Omental fat pad (tissue), 4 donors: Measurements from ENCODE around the gene DNAI2. TPM values are rescaled to one million over a fixed set of nuclear protein-coding genes. Genes with fewer than 3 reads are reported as not detected.

Experiments
- ATAC-seq: fragments of 150-250 bp; one replicate; pipeline ENCODE4 v1.9.1; 2016; ENCODE audit warnings: mild to moderate bottlenecking, moderate library complexity; ENCODE audit not compliant: low FRiP score
- DNase-seq: peaks from one replicate; pipeline ENCODE4 v3.0.0-alpha.2; 2019; ENCODE audit warnings: low spot score
- CTCF ChIP-seq, 3 donors: fragments of 450-650 bp; IDR thresholded peaks; one replicate each; pipeline ENCODE4 v1.5.1; 2016 to 2017; ENCODE audit warnings: antibody characterized with exemption in 3 of 3, mild to moderate bottlenecking in 3 of 3, moderate library complexity in 2 of 3
- total RNA-seq, 4 donors: library from RNA; depleted of rRNA; stranded (reverse); fragments of >200 nt; gene quantifications; one replicate each; pipeline ENCODE4 v1.1.0, GENCODE V29; 2016

Gene DNAI2
- total RNA-seq, 4 donors from 2014 or later: not detected

- TF ChIP-seq CTCF (IDR thresholded peaks at IDR 0.05): no peak
- DNase-seq: no peak
- no peak for ATAC-seq
Observed at GRCh38 chr17:74329378-74329777, 55.3 kb downstream of the DNAI2 start.

DNA sequence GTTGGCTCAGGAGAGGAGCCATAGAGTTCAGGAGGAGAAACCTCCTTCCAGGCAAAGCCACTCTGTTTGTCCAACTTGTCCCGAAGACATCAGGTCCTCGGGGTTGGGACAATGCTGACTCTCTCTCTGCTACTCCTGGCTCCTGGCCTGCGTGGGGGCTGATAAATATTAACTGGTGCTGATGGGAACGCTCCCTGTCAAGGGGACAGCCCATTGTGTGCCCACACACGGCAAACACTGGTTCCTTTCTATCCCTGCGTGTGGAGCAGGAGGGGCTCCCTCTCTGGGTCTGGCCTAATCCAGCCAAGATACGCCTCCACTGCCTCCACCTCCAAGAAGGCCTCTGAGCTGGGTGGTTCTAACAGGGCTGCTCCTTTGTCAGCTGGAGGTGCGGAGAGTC, 56.4 kb downstream of the DNAI2 start:
- DNase-seq (no peak), ATAC-seq (no peak)
- TF ChIP-seq CTCF (IDR thresholded peaks at IDR 0.05): no peak

DNA sequence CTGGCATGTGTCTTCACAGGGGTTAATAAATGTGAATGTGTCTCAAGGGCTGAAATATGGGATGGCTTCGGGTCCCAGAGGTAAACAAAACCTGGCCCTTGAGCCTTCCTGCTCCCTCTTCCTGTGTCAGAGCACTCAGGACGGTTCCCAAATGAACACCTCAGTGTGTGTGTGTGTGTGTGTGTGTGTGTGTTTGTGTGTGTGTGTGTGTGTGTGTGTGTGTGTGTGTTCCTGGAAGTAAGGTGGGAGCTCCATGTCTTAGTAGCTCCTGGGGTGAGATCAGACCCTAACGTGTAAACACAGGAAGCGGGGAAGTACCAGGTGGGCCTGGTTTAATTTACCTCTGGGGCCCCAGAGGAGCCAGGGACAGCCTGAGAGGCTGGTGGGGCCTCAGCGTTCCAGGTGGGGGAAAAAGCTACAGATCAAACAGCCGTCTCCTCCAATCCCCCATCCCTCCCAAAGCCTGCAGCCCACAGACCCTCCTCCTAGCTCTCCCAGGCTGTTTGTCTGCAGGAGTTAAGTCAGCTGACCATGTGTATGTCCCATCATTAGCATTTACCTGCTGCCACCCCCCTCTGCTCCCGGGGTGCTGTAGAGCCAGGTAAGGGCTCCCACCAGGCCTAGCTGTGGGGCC, 58.1 kb downstream of the DNAI2 start:
- ATAC-seq (no peak), DNase-seq (no peak)
- TF ChIP-seq CTCF (IDR thresholded peaks at IDR 0.05): no peak

DNA sequence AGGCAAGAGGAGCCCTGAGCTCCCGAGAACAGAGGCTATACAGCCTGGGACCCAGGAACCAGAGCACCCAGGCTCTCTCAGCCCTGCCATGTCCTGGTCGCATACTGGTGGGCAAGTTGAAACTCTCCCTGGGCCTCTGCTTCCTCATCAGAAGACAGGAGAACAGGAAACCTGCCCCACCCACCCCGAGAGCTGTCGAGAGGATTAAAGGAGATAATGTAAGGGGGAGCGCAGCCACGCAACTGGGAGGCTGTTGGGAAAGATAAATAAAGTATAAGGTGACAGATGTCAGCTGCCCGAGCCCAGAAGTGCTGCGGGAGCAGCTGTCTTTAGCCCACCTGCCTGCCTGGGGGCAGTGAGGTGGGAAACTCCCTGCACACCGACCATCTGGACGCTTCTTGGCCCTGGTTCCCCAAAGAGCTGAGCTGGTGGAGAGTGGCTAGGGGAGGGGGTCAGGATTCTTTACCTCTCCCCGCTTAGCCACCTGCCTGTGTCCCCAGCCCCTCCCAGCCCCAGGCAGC, 58.8 kb downstream of the DNAI2 start:
- TF ChIP-seq CTCF (IDR thresholded peaks at IDR 0.05): no peak
- ATAC-seq: no peak
- no peak for DNase-seq

GRCh38 chr17:74334393-74335039, 60.5 kb downstream of the DNAI2 start:
- DNase-seq: no peak
- no peak for ATAC-seq
- no peak for TF ChIP-seq CTCF (IDR thresholded peaks at IDR 0.05)

DNA sequence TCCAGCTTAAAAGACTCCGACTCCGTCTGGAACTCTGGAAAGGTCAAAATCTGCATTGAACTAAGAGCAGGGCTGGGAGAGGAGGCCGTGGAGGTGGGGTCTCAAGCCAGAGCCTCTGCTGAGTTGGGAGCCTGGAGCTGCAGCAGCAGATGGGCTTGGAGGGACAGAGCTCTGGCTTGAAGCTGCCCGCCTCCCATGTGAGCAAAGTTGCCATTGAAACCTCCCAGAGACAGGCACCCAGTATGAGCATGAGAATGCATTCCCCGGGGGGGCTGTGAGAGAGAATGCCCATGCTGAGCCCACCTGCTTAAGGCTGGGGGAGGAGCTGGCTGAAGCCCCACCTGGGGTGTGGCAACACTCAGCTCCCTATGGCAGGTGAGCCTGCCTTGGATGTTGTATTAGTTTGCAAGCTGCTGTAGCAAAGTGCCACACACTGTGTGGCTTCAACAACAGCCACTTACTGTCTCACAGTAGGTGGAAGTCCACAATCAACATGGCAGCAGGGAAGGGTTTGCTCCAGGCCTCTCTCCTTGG, 61.6 kb downstream of the DNAI2 start:
- no peak for ATAC-seq
- no peak for TF ChIP-seq CTCF (IDR thresholded peaks at IDR 0.05)
- no peak for DNase-seq

GRCh38 chr17:74336307-74336706, 62.3 kb downstream of the DNAI2 start:
- TF ChIP-seq CTCF (IDR thresholded peaks at IDR 0.05): no peak
- DNase-seq: no peak
- ATAC-seq: no peak
